WI38 (cell line): Measurements from ENCODE around the gene CD82.

Source experiments
- H3K4me3 ChIP-seq: 2 replicates; pipeline ENCODE4 v1.5.1; 2011; ENCODE audit warnings: low read depth, mild to moderate bottlenecking, control low read depth, low read length
- CTCF ChIP-seq: IDR thresholded peaks from 2 replicates; pipeline ENCODE4 v1.5.1; 2012; ENCODE audit warnings: low read depth, mild to moderate bottlenecking, control low read depth, low read length

The CD82 gene

GRCh38 chr11:44621784-44622183, 56.3 kb downstream of the CD82 start:
- TF ChIP-seq CTCF, result no peak
- no peak overlapping the region for H3K4me3 ChIP-seq

GRCh38 chr11:44622190-44622650, 56.8 kb downstream of the CD82 start:
- no peak for TF ChIP-seq CTCF
- H3K4me3 ChIP-seq, result no peak overlapping the region

- no peak overlapping the region for H3K4me3 ChIP-seq
- no peak for TF ChIP-seq CTCF
These were observed 57.3 kb downstream of the CD82 start for GRCh38 chr11:44622721-44623258.

- no peak overlapping the region for H3K4me3 ChIP-seq
- TF ChIP-seq CTCF, result no peak
These were observed 57.9 kb downstream of the CD82 start for GRCh38 chr11:44623341-44623730.

GRCh38 chr11:44623731-44624491, 58.4 kb downstream of the CD82 start:
- no peak overlapping the region for H3K4me3 ChIP-seq
- TF ChIP-seq CTCF, result no peak

GRCh38 chr11:44624761-44625221, 59.3 kb downstream of the CD82 start:
- no peak overlapping the region for H3K4me3 ChIP-seq
- TF ChIP-seq CTCF, result no peak

- no peak overlapping the region for H3K4me3 ChIP-seq
- no peak for TF ChIP-seq CTCF
These were observed 60.5 kb downstream of the CD82 start for GRCh38 chr11:44625759-44626523.
